Thoracic aorta (tissue), 2 donors: ENCODE data around the gene FAM114A2. TPM values are rescaled to one million over a fixed set of nuclear protein-coding genes. Genes with fewer than 3 reads are reported as not detected.

Experiments used
- ATAC-seq: fragments of 150-250 bp; one replicate; pipeline ENCODE4 v1.8.0; 2017; ENCODE audit warnings: low read depth; ENCODE audit not compliant: insufficient number of reproducible peaks, low FRiP score
- DNase-seq: peaks from one replicate; pipeline ENCODE4 v3.0.0-alpha.2; 2020; ENCODE audit warnings: low spot score
- H3K27ac ChIP-seq, 2 donors: fragments of 200-600 bp; sonication (generic); 1 replicate in 1 of 2; 2 replicates in 1 of 2; pipeline ENCODE4 v1.5.1; 2016; ENCODE audit warnings: mild to moderate bottlenecking in 2 of 2, moderate library complexity in 2 of 2
- H3K27me3 ChIP-seq: fragments of 200-600 bp; sonication (generic); replicated peaks from 2 replicates; pipeline ENCODE4 v1.6.0; 2016; ENCODE audit warnings: mild to moderate bottlenecking; ENCODE audit not compliant: insufficient read depth
- H3K36me3 ChIP-seq: fragments of 200-600 bp; sonication (generic); one replicate; pipeline ENCODE4 v1.5.1; 2016
- H3K4me1 ChIP-seq, 2 donors: fragments of 200-600 bp; sonication (generic); 1 replicate in 1 of 2; 2 replicates in 1 of 2; pipeline versions ENCODE4 v1.5.1 to v1.6.0; 2016; ENCODE audit warnings: low read depth in 2 of 2, mild to moderate bottlenecking in 1 of 2; ENCODE audit not compliant: control insufficient read depth in 1 of 2
- H3K4me3 ChIP-seq: fragments of 200-600 bp; sonication (generic); 2 replicates; pipeline ENCODE4 v1.5.1; 2016; ENCODE audit warnings: mild to moderate bottlenecking
- H3K9me3 ChIP-seq: fragments of 200-600 bp; sonication (generic); 2 replicates; pipeline ENCODE4 v1.5.1; 2016
- CTCF ChIP-seq: fragments of 200-600 bp; sonication (generic); IDR thresholded peaks from one replicate; pipeline ENCODE4 v1.5.1; 2019; ENCODE audit warnings: antibody characterized with exemption
- total RNA-seq, 2 donors: library from RNA; depleted of rRNA; stranded (reverse); fragments of >200 nt; gene quantifications; one replicate each; pipeline versions ENCODE4 v1.1.0 to v1.2.3, GENCODE V29; 2016

FAM114A2 gene
- total RNA-seq, 2 donors from 2014 or later: 33.2 to 43.6 TPM

- no peak for ATAC-seq
- Histone ChIP-seq H3K36me3 (no peaks in the 10 kb centered on the region), H3K4me1 (peaks cover 0 to 5% of the 10 kb centered on the region in 2 donors), H3K27me3 (no peaks in the 10 kb centered on the region), H3K4me3 (no peak overlapping the region), H3K27ac (no peak overlapping the region), H3K9me3 (no peaks in the 10 kb centered on the region)
- no peak for DNase-seq
- TF ChIP-seq CTCF: no peak
Observed at GRCh38 chr5:153969563-153969895, 69.2 kb downstream of the FAM114A2 start.

GRCh38 chr5:153968761-153969562 is 69.7 kb downstream of the FAM114A2 start:
- Histone ChIP-seq H3K36me3 (no peaks in the 10 kb centered on the region), H3K4me3 (no peak overlapping the region), H3K27me3 (no peaks in the 10 kb centered on the region), H3K9me3 (no peaks in the 10 kb centered on the region), H3K27ac (no peak overlapping the region), H3K4me1 (peaks cover 0 to 5% of the 10 kb centered on the region in 2 donors)
- DNase-seq: no peak
- ATAC-seq: no peak
- no peak for TF ChIP-seq CTCF

- Histone ChIP-seq H3K4me1 (peaks cover 0 to 14% of the 10 kb centered on the region in 2 donors), H3K4me3 (peak overlapping the region; percentile 57), H3K27me3 (no peaks in the 10 kb centered on the region), H3K36me3 (no peaks in the 10 kb centered on the region), H3K9me3 (no peaks in the 10 kb centered on the region), H3K27ac (no peak overlapping the region)
- peak; percentile 92 for TF ChIP-seq CTCF
- DNase-seq: no peak
- no peak for ATAC-seq
Observed at GRCh38 chr5:153964880-153965645, 73.6 kb downstream of the FAM114A2 start.

GRCh38 chr5:153964191-153964879 is 74.4 kb downstream of the FAM114A2 start:
- no peak for ATAC-seq

More at GRCh38 chr5:153964191-153964879, 74.4 kb downstream of the FAM114A2 start:
- Histone ChIP-seq H3K27me3 (no peaks in the 10 kb centered on the region), H3K9me3 (no peaks in the 10 kb centered on the region), H3K27ac (no peak overlapping the region), H3K4me1 (peaks cover 5 to 22% of the 10 kb centered on the region in 2 donors), H3K4me3 (peak overlapping the region; percentile 57), H3K36me3 (no peaks in the 10 kb centered on the region)
- DNase-seq: no peak
- TF ChIP-seq CTCF: no peak
